GM21367 (cell line): ENCODE data around the gene DUSP9.
"Not testable (repeated sequence)": the region's sequence is repeated elsewhere in the genome, so short reads cannot be mapped to it uniquely, and the experiment has no call there.

Experiments used
- ATAC-seq: cut with Tn5 transposase; IDR thresholded peaks from one replicate; pipeline ENCODE4 v1.9.1; 2021; ENCODE audit not compliant: unreplicated experiment

Gene DUSP9

GRCh38 chrX:153646620-153647373, at the start of gene DUSP9:
Gene DUSP9 (plus strand): TSS chrX:153647203. CDS start chrX:153647954, 751 bp downstream.
- no peak for ATAC-seq

DNA sequence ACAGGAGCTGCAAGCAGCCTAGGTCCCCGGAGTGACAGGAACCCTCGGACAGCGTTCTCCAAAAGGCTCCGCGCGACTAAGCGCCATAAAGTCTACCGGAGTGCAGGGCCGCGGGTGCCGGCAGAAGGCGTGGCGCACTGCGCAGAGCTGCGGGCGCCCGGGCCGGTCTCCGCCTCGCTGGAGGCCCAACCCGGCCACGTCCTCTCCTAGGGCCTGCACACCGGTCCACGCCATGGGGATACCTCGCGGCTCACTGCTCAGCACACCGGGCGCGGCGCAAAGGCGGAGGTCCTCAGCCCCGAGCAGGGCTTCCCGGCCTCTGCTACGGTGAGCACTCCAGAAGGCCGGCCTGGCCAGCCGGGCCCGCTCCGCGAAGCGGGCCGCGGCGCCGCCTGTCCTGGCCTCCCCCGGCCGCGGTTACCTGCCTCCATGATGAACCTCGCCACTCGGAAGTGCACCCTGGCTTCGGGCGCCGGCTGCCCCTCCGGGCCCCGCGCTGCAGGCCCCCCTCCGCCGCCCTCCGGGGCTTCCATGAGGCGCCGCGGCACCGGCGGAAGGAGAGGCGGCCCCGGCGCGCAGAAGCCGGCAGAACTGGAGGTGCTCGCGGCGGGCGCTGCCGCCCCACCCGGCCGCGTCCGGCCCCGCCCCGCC, 48.3 kb upstream of the DUSP9 start, which contains the start of gene CCNQ:
CCNQ (minus strand) TSS at position 599 of the 651 bp plus-strand sequence; CDS start at position 533, 66 bp downstream.
- ATAC-seq, result peak; percentile 34

DNA sequence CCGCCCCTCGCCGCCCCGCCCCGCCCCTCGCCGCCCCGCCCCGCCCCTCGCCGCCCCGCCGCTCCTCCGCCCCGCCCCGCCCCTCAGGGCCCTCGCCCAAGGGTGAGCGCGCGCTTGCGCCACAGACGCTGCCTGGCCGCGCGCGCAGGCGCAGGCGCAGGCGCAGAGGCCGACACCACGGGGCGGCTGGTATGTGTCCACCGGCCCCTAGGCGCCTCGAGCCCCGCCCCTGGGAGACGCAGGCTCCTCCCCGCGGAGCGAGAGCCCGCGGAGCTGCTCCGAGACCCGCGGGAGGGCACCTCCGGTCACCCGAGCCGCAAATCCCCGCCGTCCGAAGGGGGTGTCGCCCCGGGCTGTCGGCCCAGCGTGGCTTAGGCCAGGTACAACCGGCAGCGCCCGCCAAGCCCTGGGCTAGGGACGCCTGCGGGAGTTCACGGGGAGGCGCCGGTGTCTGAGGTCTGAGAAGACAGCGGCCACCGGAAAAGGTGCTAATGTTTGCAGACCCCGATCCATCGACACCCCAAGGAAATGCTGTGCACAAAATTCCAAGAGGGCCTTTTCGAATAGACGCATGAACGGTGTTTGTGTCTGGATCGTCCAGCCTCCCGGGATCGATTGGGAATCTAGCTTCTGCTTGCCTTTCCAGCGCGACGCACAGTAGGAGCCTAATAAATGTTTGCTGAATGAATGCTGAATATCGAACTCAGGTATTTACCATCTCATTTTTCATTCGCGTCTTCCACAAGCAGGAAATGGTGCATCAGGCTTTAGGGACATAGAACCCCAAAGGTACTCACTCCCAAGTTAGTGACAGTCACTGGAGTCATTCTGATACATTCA, 47.6 kb upstream of the DUSP9 start:
- ATAC-seq, result peak; percentile 67

DNA sequence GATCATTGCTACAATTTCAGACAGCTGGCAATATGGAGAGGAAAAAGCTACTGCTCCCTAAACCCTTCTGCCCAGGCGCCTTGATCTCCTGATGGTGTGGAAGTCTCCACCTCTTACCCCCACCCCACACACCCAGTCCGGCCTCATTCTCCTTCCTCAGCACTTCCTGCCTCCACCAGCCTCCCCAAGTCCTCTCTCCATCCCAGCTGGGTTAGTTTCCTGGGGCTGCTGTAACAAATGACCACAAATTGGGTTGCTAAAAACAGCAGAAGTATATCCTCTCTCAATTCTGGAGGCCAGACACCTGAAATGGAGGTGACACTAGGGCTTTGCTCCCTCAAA, 47.0 kb upstream of the DUSP9 start:
- ATAC-seq, result no peak

GRCh38 chrX:153600921-153601320, 46.1 kb upstream of the DUSP9 start:
- ATAC-seq, result no peak

DNA sequence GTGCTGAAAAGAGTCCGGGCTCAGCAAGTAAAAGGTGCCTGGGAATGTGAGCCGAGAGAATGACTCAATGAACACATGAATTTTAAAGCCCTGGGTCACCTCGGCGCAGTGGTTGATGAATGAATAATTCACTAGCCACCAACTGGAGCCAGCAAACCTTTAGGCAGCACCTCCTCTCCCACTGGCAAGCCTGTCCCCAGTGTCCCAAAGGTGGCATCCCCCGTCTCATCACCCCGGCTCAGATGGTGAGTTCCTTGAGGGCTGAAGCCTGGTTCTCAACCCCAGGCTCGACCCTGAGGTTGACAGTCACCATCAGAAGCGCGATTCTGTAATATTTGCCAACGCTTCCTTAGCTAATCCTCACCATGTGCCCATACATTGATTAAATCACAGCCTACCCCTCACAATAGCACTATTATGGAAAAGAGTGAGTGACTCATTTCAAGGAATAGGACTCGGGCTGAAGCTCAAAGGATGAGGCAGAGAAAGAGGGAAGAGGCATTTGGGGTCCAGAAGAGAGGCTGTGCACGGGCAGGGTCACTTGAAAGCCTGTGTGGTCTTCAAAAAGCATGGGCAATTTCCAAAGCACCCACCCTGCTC, 45.4 kb upstream of the DUSP9 start:
- no peak for ATAC-seq

GRCh38 chrX:153602601-153603000, 44.4 kb upstream of the DUSP9 start:
- no peak for ATAC-seq

GRCh38 chrX:153603131-153603656, 43.8 kb upstream of the DUSP9 start:
- ATAC-seq, result no peak

GRCh38 chrX:153604666-153605380, 42.2 kb upstream of the DUSP9 start:
- not testable (repeated sequence) for ATAC-seq

DNA sequence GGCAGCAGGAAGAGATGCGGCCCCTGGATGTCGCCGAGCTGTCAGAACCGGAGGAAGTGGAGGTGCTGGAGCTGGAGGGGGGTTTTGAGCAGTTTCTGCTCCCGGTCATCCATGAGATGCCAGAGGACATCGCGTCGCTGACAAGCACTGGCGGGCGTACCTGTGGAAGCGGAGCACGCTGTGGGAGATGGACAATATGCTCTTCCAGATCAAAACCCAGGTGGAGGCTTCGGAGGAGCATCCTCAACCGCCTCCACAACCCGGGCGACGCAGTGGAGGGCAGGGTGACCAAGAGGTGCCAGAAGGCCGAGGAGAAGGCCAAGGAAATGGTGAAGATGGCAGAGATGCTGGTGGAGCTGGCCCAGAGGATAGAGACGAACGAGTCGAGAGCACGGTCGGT, 40.5 kb upstream of the DUSP9 start:
- no peak for ATAC-seq

GRCh38 chrX:153608376-153608775, 38.6 kb upstream of the DUSP9 start:
- ATAC-seq, result no peak

DNA sequence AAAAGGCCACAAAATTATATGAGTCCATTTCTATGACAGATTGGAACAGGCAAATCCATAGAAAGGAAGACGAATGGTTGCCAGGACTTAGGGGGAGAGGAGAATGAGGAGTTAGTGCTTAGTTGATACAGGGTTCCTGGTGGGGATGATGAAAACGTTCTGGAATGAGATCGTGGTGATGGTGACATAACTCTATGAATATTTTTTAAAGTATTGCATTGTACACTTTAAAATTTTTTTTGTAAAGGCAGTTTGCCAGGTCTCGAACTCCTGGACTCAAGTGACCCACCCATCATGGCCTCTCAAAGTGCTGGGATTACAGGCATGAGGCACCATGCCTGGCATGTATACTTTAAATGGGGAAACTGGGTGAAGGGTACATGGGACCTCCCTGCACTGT, 38.2 kb upstream of the DUSP9 start:
- no peak for ATAC-seq

DNA sequence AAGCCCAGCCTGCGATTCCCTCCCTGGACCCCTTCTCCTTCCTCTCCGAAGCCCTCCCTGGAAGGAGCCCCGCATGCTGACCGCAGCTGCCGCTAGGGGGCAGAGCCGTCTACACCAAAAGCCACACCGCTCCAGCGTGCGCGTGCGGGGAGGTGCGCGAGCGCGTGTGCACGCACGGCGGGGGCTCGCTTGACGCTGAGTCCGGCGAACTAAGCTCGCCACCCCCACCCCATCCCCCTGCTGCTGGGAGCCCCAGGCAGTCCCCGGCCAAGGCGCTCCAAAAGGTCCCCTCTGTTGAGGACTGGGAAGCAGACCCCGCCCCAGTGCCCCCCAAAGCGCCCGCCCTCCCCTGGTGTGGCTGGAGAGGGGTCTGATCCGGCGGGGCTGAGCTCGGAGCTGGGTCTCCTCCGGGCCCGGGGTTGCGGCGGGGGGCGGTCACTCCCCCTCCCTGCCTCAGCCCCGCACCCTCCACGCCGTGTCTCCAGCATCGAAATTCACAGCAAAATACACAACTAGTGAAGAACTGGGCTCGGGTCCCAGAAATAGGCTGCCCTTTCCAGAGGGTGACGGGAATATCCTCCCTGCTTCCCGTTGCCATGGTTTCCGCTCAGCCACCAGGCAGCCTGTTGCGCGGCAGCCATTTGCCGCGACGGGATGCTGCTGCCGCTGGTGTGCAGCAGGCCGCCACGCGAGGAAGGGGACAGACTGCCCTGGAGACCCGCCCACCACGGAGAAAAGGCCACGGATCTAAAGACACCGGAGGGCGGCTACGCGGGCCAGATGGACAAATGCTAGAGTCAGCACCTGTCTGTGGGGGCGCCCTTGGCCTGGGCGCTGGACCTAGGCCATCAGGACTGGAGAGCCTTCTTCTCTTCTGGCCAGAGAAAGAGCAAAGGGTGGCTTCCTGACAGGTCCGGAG, 36.8 kb upstream of the DUSP9 start:
- ATAC-seq, result peak; percentile 74

DNA sequence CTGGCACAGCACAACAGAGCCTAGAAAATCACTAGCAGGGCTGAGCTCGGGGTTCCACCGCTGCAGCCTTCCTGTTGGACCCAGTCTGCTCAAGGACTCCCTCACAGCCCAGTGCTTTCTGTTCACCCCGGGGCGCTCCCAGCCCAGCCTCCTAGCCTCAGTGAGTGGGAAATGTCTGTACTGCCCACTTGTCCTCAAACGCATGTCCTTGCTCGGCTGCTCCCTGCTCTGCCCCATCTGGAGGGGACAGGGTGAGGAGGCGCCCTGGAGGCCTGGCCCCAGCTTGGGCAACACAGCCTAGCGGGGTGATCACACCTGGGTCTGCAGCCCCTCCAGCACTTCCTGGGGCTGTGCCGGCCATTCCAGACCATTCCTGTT, 36.2 kb upstream of the DUSP9 start:
- ATAC-seq, result no peak

DNA sequence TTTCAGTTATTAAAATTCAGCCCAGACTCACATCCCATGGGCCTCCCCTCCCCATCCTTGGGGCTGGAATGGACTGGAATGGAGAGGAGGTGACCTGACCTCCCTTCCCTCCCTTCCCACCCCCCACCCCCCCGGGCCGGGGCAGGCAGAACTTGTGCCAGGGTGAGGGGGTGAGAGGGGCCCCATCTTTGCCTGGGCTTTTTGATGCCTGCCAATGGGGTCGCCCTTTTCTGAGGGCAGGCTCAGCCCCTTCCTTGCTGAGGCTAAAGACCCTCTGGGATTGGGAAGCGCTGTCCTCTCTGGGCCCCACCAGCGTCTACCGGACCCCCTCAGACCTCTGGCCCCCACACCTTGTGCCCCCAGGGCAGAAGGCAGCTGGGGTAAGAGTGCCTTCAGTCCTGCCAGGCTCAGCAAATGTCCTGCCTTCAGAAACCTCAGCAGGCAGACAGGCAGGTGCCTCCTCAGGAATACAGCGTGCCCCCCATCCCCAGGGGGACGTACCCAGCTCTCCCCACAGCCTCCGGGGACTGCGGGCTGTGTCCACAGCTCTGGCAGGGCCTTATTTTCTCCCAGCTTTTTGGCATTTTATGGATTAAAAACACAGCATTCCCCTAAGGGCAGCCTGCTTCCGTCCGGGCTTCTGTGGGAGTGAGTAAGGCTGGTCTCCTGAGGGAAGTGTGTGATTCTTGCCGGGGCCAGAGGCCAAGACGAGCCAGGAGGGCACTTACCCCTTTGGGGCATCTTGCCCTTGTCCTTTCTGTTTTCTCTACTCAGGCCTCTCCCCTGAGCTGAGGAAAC, 35.5 kb upstream of the DUSP9 start:
- ATAC-seq, result no peak

- no peak for ATAC-seq
Observed at GRCh38 chrX:153612413-153612812, 34.6 kb upstream of the DUSP9 start.

GRCh38 chrX:153614818-153615217, 32.2 kb upstream of the DUSP9 start:
- no peak for ATAC-seq

DNA sequence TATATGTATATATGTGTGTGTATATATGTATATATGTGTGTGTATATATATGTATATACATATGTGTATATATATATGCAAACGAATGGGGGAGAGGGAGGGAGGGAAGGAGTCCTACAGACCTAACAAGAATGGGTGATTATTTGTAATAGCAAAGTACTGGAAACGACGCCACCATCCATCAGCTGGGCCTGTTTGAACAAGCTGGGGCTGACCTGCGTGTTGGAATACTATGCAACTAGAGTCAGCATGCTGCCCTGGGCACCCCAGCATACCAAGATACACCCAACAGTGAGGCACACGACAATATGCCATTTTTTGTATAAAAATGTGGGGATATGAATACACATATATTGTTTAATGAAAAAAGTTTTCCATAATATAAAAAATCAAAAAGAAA, 26.4 kb upstream of the DUSP9 start:
- no peak for ATAC-seq
